SK-N-SH treated with all-trans-retinoic acid at 6 μM for 48 hours (cell line): Measurements from ENCODE around the gene CDK18.

Source experiments
- ARNTL ChIP-seq: fragments of 450-650 bp; formaldehyde crosslinking; IDR thresholded peaks from 2 replicates; pipeline ENCODE4 v1.5.0; 2020; ENCODE audit warnings: low read depth, mild to moderate bottlenecking, moderate library complexity, borderline replicate concordance
- CREB5 ChIP-seq: fragments of 250-450 bp; sonication (Bioruptor Pico); IDR thresholded peaks from 2 replicates; pipeline ENCODE4 v1.5.1; 2020; ENCODE audit warnings: low read depth, mild to moderate bottlenecking, moderate library complexity
- OSR1 ChIP-seq: fragments of 250-450 bp; sonication (Bioruptor Pico); IDR thresholded peaks from 2 replicates; pipeline ENCODE4 v1.8.0; 2022; ENCODE audit warnings: moderate library complexity, mild to moderate bottlenecking, inconsistent platforms
- PATZ1 ChIP-seq: fragments of 250-450 bp; sonication (Bioruptor Pico); IDR thresholded peaks from 2 replicates; pipeline ENCODE4 v1.8.0; 2020; ENCODE audit warnings: mild to moderate bottlenecking, moderate library complexity, borderline replicate concordance
- PPARA ChIP-seq: fragments of 250-450 bp; sonication (Bioruptor Pico); IDR thresholded peaks from 2 replicates; pipeline ENCODE4 v1.5.0; 2020; ENCODE audit warnings: mild to moderate bottlenecking, borderline replicate concordance
- TCF4 ChIP-seq: fragments of 250-450 bp; sonication (Bioruptor Pico); IDR thresholded peaks from 2 replicates; pipeline ENCODE4 v1.8.0; 2021; ENCODE audit warnings: mild to moderate bottlenecking, moderate library complexity, borderline replicate concordance
- ZC3H10 ChIP-seq: fragments of 250-450 bp; sonication (Bioruptor Pico); IDR thresholded peaks from 2 replicates; pipeline ENCODE4 v1.5.1; 2021; ENCODE audit warnings: mild to moderate bottlenecking, moderate library complexity
- ZFP3 ChIP-seq: fragments of 250-450 bp; sonication (Bioruptor Pico); IDR thresholded peaks from 2 replicates; pipeline ENCODE4 v1.5.0; 2020; ENCODE audit warnings: mild to moderate bottlenecking, moderate library complexity
- ZFP30 ChIP-seq: fragments of 450-650 bp; formaldehyde crosslinking; IDR thresholded peaks from 2 replicates; pipeline ENCODE4 v1.5.0; 2022; ENCODE audit warnings: mild to moderate bottlenecking, moderate library complexity
- ZNF8 ChIP-seq: fragments of 450-650 bp; formaldehyde crosslinking; IDR thresholded peaks from 2 replicates; pipeline ENCODE4 v1.5.0; 2020; ENCODE audit warnings: mild to moderate bottlenecking, moderate library complexity

GRCh38 chr1:205456383-205456867, 48.0 kb upstream of the CDK18 start:
- TF ChIP-seq ZFP30 (CRISPR knock-in tag) (no peak), ZFP3 (CRISPR knock-in tag) (no peak), PATZ1 (CRISPR knock-in tag) (no peak), PPARA (CRISPR knock-in tag) (no peak), TCF4 (CRISPR knock-in tag) (no peak), ZNF8 (CRISPR knock-in tag) (no peak), OSR1 (CRISPR knock-in tag) (no peak), ARNTL (CRISPR knock-in tag) (no peak), CREB5 (no peak), ZC3H10 (CRISPR knock-in tag) (no peak)
